ENCODE data around the gene ANKRD10. TPM values are rescaled to one million over a fixed set of nuclear protein-coding genes. Genes with fewer than 3 reads are reported as not detected.

ANKRD10 gene
- total and polyA plus RNA-seq, 2 experiments from 2014 or later: 250 to 277 TPM

DNA sequence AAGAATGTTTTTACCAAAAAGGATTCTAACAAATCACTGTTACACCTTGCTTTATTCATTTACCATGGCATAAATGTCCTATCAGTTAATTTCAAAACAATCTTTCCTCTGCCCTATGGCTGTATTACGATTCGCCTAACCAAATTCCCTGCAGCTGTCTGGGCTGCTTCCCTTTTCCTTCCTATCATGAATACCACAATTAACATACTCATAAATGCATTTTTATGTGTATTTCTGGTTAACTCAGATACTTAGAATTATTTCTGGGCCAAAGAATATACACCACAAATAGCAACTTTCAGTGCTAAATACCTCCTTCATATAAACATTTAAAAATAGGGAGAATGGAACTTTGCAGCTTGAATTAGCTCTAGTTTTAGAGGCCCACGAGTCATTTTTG lies 30.4 kb downstream of the ANKRD10 start:
- Histone ChIP-seq H3K36me3 (ENCODE audit: insufficient read depth) (no peaks in the 10 kb centered on the region), H2AFZ (no peak overlapping the region), H3K4me3 (no peak overlapping the region), H3K4me1 (ENCODE audit: insufficient read depth) (peaks cover 31% of the 10 kb centered on the region), H4K20me1 (replicated peaks; ENCODE audit: insufficient read depth) (peaks cover 13% of the 10 kb centered on the region; the same call in 1 of the 2 replicates), H3K9me2 (ENCODE audit: insufficient read depth) (no peaks in the 10 kb centered on the region), H3K27ac (ENCODE audit: low read depth) (no peak overlapping the region), H3K79me2 (replicated peaks; ENCODE audit: insufficient read depth) (no peaks in the 10 kb centered on the region), H3K4me2 (no peak overlapping the region), H3F3A (replicated peaks; ENCODE audit: low read depth) (peaks cover 11% of the 10 kb centered on the region; the same call in 1 of the 2 replicates), H3K27me3 (ENCODE audit: insufficient read depth) (no peaks in the 10 kb centered on the region)
- peaks cover 13% of the 10 kb centered on the region for H3K27me3 Mint-ChIP-seq (ENCODE audit: insufficient read depth, low read depth, poor library complexity)
- DNase-seq (ENCODE audit: low spot score): no peak
- TF ChIP-seq JUNB (IDR thresholded peaks at IDR 0.05; ENCODE audit: unreplicated experiment) (no peak), STAT1 (IDR thresholded peaks at IDR 0.05; ENCODE audit: unreplicated experiment) (no peak), NANOG (IDR thresholded peaks at IDR 0.05; ENCODE audit: borderline replicate concordance) (no peak), CREB1 (CRISPR knock-in tag; IDR thresholded peaks at IDR 0.05; ENCODE audit: low read depth) (no peak), ZNF331 (CRISPR knock-in tag; IDR thresholded peaks at IDR 0.05; ENCODE audit: low read depth) (no peak), EZH2 (IDR thresholded peaks at IDR 0.05; ENCODE audit: low read depth, unreplicated experiment) (no peak), EZH2phosphoT487 (IDR thresholded peaks at IDR 0.05; ENCODE audit: unreplicated experiment) (no peak), ZNF114 (CRISPR knock-in tag; IDR thresholded peaks at IDR 0.05) (no peak), POLR2AphosphoS5 (IDR thresholded peaks at IDR 0.05; ENCODE audit: low read depth) (no peak)
- TF ChIP-seq, protein P1, sequence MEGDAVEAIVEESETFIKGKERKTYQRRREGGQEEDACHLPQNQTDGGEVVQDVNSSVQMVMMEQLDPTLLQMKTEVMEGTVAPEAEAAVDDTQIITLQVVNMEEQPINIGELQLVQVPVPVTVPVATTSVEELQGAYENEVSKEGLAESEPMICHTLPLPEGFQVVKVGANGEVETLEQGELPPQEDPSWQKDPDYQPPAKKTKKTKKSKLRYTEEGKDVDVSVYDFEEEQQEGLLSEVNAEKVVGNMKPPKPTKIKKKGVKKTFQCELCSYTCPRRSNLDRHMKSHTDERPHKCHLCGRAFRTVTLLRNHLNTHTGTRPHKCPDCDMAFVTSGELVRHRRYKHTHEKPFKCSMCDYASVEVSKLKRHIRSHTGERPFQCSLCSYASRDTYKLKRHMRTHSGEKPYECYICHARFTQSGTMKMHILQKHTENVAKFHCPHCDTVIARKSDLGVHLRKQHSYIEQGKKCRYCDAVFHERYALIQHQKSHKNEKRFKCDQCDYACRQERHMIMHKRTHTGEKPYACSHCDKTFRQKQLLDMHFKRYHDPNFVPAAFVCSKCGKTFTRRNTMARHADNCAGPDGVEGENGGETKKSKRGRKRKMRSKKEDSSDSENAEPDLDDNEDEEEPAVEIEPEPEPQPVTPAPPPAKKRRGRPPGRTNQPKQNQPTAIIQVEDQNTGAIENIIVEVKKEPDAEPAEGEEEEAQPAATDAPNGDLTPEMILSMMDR (conservative IDR thresholded peaks at IDR 0.05; ENCODE audit: low read depth in 2 of 2): no peak
- TF ChIP-seq, protein P2, sequence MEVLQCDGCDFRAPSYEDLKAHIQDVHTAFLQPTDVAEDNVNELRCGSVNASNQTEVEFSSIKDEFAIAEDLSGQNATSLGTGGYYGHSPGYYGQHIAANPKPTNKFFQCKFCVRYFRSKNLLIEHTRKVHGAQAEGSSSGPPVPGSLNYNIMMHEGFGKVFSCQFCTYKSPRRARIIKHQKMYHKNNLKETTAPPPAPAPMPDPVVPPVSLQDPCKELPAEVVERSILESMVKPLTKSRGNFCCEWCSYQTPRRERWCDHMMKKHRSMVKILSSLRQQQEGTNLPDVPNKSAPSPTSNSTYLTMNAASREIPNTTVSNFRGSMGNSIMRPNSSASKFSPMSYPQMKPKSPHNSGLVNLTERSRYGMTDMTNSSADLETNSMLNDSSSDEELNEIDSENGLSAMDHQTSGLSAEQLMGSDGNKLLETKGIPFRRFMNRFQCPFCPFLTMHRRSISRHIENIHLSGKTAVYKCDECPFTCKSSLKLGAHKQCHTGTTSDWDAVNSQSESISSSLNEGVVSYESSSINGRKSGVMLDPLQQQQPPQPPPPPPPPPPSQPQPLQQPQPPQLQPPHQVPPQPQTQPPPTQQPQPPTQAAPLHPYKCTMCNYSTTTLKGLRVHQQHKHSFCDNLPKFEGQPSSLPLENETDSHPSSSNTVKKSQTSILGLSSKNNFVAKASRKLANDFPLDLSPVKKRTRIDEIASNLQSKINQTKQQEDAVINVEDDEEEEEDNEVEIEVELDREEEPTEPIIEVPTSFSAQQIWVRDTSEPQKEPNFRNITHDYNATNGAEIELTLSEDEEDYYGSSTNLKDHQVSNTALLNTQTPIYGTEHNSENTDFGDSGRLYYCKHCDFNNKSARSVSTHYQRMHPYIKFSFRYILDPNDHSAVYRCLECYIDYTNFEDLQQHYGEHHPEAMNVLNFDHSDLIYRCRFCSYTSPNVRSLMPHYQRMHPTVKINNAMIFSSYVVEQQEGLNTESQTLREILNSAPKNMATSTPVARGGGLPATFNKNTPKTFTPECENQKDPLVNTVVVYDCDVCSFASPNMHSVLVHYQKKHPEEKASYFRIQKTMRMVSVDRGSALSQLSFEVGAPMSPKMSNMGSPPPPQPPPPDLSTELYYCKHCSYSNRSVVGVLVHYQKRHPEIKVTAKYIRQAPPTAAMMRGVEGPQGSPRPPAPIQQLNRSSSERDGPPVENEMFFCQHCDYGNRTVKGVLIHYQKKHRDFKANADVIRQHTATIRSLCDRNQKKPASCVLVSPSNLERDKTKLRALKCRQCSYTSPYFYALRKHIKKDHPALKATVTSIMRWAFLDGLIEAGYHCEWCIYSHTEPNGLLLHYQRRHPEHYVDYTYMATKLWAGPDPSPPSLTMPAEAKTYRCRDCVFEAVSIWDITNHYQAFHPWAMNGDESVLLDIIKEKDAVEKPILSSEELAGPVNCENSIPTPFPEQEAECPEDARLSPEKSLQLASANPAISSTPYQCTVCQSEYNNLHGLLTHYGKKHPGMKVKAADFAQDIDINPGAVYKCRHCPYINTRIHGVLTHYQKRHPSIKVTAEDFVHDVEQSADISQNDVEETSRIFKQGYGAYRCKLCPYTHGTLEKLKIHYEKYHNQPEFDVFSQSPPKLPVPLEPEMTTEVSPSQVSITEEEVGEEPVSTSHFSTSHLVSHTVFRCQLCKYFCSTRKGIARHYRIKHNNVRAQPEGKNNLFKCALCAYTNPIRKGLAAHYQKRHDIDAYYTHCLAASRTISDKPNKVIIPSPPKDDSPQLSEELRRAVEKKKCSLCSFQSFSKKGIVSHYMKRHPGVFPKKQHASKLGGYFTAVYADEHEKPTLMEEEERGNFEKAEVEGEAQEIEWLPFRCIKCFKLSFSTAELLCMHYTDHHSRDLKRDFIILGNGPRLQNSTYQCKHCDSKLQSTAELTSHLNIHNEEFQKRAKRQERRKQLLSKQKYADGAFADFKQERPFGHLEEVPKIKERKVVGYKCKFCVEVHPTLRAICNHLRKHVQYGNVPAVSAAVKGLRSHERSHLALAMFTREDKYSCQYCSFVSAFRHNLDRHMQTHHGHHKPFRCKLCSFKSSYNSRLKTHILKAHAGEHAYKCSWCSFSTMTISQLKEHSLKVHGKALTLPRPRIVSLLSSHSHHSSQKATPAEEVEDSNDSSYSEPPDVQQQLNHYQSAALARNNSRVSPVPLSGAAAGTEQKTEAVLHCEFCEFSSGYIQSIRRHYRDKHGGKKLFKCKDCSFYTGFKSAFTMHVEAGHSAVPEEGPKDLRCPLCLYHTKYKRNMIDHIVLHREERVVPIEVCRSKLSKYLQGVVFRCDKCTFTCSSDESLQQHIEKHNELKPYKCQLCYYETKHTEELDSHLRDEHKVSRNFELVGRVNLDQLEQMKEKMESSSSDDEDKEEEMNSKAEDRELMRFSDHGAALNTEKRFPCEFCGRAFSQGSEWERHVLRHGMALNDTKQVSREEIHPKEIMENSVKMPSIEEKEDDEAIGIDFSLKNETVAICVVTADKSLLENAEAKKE (CRISPR knock-in tag; IDR thresholded peaks at IDR 0.05): no peak
- TF ChIP-seq, protein P3, sequence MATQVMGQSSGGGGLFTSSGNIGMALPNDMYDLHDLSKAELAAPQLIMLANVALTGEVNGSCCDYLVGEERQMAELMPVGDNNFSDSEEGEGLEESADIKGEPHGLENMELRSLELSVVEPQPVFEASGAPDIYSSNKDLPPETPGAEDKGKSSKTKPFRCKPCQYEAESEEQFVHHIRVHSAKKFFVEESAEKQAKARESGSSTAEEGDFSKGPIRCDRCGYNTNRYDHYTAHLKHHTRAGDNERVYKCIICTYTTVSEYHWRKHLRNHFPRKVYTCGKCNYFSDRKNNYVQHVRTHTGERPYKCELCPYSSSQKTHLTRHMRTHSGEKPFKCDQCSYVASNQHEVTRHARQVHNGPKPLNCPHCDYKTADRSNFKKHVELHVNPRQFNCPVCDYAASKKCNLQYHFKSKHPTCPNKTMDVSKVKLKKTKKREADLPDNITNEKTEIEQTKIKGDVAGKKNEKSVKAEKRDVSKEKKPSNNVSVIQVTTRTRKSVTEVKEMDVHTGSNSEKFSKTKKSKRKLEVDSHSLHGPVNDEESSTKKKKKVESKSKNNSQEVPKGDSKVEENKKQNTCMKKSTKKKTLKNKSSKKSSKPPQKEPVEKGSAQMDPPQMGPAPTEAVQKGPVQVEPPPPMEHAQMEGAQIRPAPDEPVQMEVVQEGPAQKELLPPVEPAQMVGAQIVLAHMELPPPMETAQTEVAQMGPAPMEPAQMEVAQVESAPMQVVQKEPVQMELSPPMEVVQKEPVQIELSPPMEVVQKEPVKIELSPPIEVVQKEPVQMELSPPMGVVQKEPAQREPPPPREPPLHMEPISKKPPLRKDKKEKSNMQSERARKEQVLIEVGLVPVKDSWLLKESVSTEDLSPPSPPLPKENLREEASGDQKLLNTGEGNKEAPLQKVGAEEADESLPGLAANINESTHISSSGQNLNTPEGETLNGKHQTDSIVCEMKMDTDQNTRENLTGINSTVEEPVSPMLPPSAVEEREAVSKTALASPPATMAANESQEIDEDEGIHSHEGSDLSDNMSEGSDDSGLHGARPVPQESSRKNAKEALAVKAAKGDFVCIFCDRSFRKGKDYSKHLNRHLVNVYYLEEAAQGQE (IDR thresholded peaks at IDR 0.05; ENCODE audit: unreplicated experiment): no peak
- TF ChIP-seq, protein P4, sequence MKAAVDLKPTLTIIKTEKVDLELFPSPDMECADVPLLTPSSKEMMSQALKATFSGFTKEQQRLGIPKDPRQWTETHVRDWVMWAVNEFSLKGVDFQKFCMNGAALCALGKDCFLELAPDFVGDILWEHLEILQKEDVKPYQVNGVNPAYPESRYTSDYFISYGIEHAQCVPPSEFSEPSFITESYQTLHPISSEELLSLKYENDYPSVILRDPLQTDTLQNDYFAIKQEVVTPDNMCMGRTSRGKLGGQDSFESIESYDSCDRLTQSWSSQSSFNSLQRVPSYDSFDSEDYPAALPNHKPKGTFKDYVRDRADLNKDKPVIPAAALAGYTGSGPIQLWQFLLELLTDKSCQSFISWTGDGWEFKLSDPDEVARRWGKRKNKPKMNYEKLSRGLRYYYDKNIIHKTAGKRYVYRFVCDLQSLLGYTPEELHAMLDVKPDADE (IDR thresholded peaks at IDR 0.05): no peak
- H3K27ac Mint-ChIP-seq: no peak overlapping the region; the same call in 1 of the 2 replicates
- no peak for ATAC-seq
- peaks cover 46% of the 10 kb centered on the region for H3K4me1 Mint-ChIP-seq
- no peaks in the 10 kb centered on the region; the same call in 2 of the 3 replicates for H3K9me3 Mint-ChIP-seq
- no peak overlapping the region for H3K4me3 Mint-ChIP-seq
- no peaks in the 10 kb centered on the region; the same call in 2 of the 3 replicates for H3K36me3 Mint-ChIP-seq (ENCODE audit: low read depth)
